SK-N-DZ (cell line): Measurements from ENCODE around the gene MYOG.

Source experiments
- DNase-seq: peaks from one replicate; pipeline ENCODE4 v3.0.0-alpha.2; 2015; ENCODE audit warnings: low spot score

MYOG gene

GRCh38 chr1:203117611-203118575 lies 32.1 kb upstream of the MYOG start:
- peak; percentile 46 for DNase-seq

DNA sequence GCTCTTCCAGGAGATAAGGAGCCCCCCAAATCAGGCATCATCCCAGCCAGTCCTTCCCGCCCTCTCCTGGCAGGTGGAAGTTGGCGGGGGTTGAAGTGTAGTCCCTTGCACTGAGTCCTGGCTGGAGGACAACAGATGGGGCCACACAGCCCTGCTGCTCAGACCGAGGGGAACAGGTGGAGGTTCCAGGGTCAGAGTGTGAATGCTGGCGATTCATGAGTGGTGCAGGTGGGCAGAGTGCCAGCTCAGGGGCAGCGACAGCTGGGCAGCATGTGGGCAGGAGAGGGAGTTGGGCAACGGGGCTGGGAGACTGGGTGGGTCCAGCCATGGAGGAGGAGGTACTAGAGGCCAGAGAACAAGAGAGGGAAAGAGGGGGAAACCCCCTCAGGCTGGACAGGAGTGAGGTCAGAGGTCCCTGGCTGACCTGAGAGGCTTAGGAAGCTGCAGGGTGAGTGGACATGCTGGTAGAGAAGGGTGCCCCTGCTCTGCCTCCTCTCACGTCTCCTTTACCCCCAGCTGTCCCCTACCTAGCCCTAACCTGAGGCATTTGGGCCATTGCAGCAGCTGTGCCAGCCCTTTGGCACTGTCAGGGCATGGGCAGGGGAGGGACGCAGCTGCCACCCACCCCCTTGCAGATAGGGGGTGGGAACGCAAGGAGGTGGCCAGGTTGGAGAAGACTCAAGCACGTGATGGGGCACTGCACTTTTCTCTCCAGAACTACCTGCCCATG lies 30.4 kb upstream of the MYOG start:
- DNase-seq, result no peak

- DNase-seq, result no peak
Measured at GRCh38 chr1:203114202-203114601, 28.4 kb upstream of the MYOG start.

GRCh38 chr1:203113308-203113707 lies 27.5 kb upstream of the MYOG start:
- DNase-seq, result no peak

DNA sequence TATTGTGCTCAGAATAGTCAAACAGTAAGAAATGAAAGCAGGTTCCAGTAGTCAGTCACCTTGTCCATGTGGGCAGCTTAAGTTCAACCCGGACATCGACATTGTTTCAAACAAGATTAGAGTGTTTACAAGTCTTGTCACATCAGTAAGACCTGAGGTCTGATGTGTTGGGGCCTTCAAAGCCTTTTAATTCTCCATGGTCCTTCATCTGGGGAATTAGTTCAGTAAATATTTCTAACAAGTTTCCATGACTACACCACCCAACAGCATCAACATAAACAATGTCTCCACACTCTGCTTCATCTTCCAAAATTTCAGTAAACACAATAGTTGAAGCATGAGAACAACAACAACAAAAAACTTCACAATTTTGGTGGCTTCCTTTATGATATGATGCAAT lies 26.7 kb upstream of the MYOG start:
- DNase-seq, result no peak

GRCh38 chr1:203104789-203105390 lies 19.1 kb upstream of the MYOG start:
- DNase-seq, result no peak

GRCh38 chr1:203103829-203104495 lies 18.1 kb upstream of the MYOG start:
- DNase-seq, result no peak

DNA sequence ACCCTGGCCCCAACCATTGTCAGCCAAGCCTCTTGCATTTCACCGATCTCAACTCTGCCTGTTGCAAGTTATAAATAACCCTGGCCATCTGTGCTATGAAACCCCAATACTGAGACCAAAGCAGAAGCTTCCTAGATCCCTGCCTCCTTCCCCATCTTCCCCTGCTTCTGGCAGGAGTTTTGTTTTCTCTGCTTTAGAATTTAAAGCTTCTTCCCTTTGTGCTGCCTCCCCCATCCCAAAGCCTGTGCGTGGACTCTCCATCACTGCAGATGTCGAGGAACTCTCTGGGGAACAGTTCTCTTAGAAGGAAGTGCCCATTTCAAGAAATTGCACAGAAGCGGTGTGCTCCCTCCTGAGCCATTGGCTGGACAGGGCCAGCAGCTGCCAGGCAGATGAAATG lies 17.4 kb upstream of the MYOG start:
- DNase-seq, result no peak

GRCh38 chr1:203101813-203102634 lies 16.2 kb upstream of the MYOG start:
- no peak for DNase-seq

DNA sequence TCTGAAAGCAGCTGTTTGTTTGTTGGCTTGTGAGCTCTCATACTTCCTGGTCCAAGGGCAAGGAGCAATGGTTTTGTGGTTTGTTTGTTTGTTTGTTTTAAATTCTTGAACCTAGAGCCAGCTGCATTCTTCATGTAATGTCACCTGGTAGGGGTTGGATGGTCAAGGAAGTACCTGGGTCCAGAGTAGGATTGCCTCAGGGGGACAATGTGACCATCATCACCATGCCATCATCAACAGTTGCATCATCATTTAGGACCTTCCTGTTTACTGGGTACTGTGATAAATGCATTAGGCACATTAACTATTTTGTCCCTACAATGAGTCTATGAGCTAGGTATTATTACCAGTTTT lies 14.7 kb upstream of the MYOG start:
- DNase-seq, result no peak

GRCh38 chr1:203099805-203100515 lies 14.1 kb upstream of the MYOG start:
- no peak for DNase-seq

GRCh38 chr1:203098914-203099520 lies 13.2 kb upstream of the MYOG start:
- DNase-seq, result no peak

- DNase-seq, result no peak
Measured at GRCh38 chr1:203098445-203098844, 12.6 kb upstream of the MYOG start.

DNA sequence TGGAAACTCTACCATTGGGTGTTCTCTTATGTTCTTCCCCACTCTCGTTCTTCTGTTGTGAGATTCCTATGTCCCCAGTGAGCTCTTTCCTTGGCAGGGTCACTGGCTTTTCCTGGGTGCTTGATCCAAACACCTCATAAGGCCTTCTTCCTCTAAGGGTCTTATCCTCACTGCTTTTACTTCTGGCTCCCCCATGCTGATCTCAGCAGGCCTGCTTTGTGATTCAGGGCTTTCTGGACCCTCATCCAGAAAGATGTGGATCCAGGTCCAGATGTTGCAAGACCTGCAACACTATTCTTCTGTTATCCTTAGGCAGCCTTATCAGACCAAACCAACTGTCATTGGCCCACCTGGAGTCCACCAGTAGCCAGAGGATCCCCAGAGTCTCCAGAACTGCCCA lies 11.2 kb upstream of the MYOG start:
- no peak for DNase-seq

DNA sequence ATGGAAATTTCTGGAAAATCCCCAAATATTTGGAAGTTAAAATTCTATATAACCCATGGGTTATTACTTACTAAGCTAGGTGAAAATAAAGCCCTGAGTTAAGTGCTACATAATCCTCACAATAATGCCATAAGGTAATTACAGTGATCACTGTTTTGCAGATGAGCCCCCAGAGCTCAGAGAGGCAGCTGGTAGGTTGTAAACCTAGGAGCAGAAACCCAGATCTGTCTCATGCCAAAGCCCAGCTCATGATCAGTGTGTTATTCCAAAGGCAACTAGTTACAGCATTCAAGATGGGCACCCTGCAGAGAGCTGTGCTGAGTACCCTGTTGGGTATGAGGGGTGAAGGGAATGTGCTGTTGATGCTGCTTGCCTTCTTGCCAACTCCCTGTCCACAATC lies 10.8 kb upstream of the MYOG start:
- no peak for DNase-seq

DNA sequence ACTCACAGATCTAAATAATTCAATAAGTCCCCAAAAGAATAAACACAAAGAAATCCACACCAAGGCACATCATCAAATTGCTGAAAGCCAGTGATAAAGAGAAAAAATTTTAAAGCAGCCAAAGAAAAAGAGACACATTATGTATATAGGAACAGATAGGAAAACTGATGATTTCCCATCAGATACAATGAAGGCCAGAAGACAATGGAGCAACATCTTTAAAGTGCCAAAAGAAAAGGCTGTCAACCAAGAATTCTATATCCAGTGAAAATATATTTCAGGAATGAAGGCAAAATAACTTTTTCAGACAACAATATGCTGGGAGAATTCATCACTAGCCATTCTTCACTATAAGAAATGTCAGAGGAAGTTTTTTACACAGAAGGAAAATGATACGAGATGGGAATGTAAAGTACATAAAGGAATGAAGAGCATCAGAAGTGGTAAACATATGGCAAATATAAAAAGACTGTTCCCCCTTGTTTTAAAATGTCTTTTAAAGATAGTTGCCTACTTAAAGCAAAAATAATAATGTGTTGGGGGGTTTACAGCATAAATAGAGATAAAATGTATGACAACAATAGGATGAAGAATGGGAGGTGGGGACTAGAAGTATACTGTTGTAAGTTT lies 9.4 kb upstream of the MYOG start:
- DNase-seq, result no peak

GRCh38 chr1:203093754-203094410 lies 8.1 kb upstream of the MYOG start:
- DNase-seq, result no peak

DNA sequence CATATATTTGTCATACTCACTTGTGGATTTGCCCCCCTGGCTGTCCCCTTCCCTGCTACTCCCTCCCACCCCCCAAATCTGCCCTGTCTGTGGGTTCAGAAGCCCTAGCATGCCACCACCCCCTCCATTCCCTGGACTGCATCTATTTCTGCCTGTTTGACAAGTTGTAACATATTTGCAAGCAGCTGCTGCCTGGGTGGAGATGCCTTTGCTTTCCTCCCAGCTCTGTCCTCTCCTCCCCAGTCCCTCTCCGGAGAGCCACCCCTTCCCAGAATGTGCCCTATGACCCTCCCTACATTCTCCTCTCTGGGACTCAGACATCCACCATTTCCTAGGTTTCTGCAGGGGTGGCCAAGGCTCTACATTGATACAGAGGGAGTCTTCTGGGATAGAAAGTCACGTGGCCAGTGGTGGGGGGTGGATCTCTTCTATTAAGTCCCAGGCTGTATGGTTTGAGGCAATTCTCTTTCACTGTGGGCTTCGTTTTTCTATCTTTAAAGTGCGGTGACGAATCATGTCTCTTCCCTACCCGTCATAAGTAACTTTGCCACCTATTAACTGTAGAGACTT lies 6.0 kb upstream of the MYOG start:
- no peak for DNase-seq

- DNase-seq, result no peak
Measured at GRCh38 chr1:203091199-203091477, 5.3 kb upstream of the MYOG start.
